ENCODE data around the gene UBP1.
A peak's percentile ranks its signal among the peaks of the same experiment; 100 is the strongest.

The UBP1 gene, protein sequence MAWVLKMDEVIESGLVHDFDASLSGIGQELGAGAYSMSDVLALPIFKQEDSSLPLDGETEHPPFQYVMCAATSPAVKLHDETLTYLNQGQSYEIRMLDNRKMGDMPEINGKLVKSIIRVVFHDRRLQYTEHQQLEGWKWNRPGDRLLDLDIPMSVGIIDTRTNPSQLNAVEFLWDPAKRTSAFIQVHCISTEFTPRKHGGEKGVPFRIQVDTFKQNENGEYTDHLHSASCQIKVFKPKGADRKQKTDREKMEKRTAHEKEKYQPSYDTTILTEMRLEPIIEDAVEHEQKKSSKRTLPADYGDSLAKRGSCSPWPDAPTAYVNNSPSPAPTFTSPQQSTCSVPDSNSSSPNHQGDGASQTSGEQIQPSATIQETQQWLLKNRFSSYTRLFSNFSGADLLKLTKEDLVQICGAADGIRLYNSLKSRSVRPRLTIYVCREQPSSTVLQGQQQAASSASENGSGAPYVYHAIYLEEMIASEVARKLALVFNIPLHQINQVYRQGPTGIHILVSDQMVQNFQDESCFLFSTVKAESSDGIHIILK

GRCh38 chr3:33440328-33441224, at the start of gene UBP1:
Gene UBP1 (minus strand): TSS chr3:33440405. CDS start chr3:33439848, 557 bp downstream.
- ChIA-PET CTCF (interaction anchor here (0.6 to 1.0 kb wide), 2 partner anchors 10 to 338 kb away, joined by 3 read pairs; no protein-coding TSS in a partner anchor), POLR2A (interaction anchor here (0.7 to 4.9 kb wide), 9 partner anchors 9 to 359 kb away, joined by 3 to 54 read pairs (median 4); partner anchors contain the start of gene PDCD6IP)
- TF ChIP-seq BHLHE40 (IDR thresholded peaks at IDR 0.05; ENCODE audit: borderline replicate concordance), result no peak
- no peak for TF ChIP-seq ZNF384 (IDR thresholded peaks at IDR 0.05)
- no peak for TF ChIP-seq CTBP1 (IDR thresholded peaks at IDR 0.05; ENCODE audit: borderline replicate concordance)
- peak; percentile 100 for TF ChIP-seq PKNOX1 (IDR thresholded peaks at IDR 0.05)
- TF ChIP-seq ELF4 (IDR thresholded peaks at IDR 0.05), result peak; percentile 52; the same call in 1 of the 2 replicates
- peak; percentile 83 for TF ChIP-seq L3MBTL2 (conservative IDR thresholded peaks at IDR 0.05)
- peak; percentile 96 for DNase-seq (ENCODE audit: extremely low spot score)

GRCh38 chr3:33488683-33489082, 48.5 kb upstream of the UBP1 start:
- ChIA-PET CTCF (no interaction called here), POLR2A (no interaction called here)
- TF ChIP-seq NFRKB (IDR thresholded peaks at IDR 0.05) (no peak), ZNF384 (IDR thresholded peaks at IDR 0.05) (no peak), BHLHE40 (IDR thresholded peaks at IDR 0.05; ENCODE audit: borderline replicate concordance) (no peak), FOXA1 (IDR thresholded peaks at IDR 0.05) (no peak), CTBP1 (IDR thresholded peaks at IDR 0.05; ENCODE audit: borderline replicate concordance) (no peak), TARDBP (IDR thresholded peaks at IDR 0.05) (no peak), FOXK2 (IDR thresholded peaks at IDR 0.05) (no peak)
- no peak for DNase-seq (ENCODE audit: extremely low spot score)

DNA sequence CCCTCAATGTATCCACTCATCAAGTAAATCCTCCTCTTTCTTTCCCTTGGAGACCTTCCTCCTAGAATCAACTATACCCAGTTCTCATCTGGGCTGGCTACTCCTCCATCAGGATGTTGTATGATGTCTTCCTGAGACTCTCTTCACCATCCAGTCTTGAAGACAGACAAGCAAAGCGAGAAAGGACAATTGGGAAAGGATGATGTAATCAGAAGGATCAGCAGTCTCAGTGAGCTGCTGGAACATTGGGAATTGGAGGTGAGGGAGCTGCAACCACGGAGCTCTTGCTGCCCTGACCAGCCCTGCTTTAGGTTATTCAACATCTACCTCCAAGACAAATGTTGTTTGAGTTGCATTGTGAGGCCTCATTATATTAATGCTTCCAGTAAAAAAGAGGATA, 48.0 kb upstream of the UBP1 start:
- ChIA-PET POLR2A (no interaction called here), CTCF (no interaction called here)
- TF ChIP-seq SP1 (IDR thresholded peaks at IDR 0.05), result no peak
- TF ChIP-seq PKNOX1 (IDR thresholded peaks at IDR 0.05), result no peak
- no peak for TF ChIP-seq HDGF (IDR thresholded peaks at IDR 0.05; ENCODE audit: borderline replicate concordance)
- no peak for TF ChIP-seq BHLHE40 (IDR thresholded peaks at IDR 0.05; ENCODE audit: borderline replicate concordance)
- no peak for TF ChIP-seq FOXM1 (IDR thresholded peaks at IDR 0.05; ENCODE audit: borderline replicate concordance)
- TF ChIP-seq NFRKB (IDR thresholded peaks at IDR 0.05), result no peak
- no peak for TF ChIP-seq ARNT (IDR thresholded peaks at IDR 0.05)
- no peak for TF ChIP-seq ZNF384 (IDR thresholded peaks at IDR 0.05)
- no peak for TF ChIP-seq CTBP1 (IDR thresholded peaks at IDR 0.05; ENCODE audit: borderline replicate concordance)
- no peak for TF ChIP-seq ELF4 (IDR thresholded peaks at IDR 0.05)
- no peak for TF ChIP-seq SUZ12 (IDR thresholded peaks at IDR 0.05)
- no peak for TF ChIP-seq FOXK2 (IDR thresholded peaks at IDR 0.05)
- TF ChIP-seq FOXA1 (IDR thresholded peaks at IDR 0.05), result no peak
- no peak for TF ChIP-seq TARDBP (IDR thresholded peaks at IDR 0.05)
- TF ChIP-seq LEF1 (IDR thresholded peaks at IDR 0.05; ENCODE audit: borderline replicate concordance), result no peak
- no peak for TF ChIP-seq L3MBTL2 (conservative IDR thresholded peaks at IDR 0.05)
- no peak for DNase-seq (ENCODE audit: extremely low spot score)

DNA sequence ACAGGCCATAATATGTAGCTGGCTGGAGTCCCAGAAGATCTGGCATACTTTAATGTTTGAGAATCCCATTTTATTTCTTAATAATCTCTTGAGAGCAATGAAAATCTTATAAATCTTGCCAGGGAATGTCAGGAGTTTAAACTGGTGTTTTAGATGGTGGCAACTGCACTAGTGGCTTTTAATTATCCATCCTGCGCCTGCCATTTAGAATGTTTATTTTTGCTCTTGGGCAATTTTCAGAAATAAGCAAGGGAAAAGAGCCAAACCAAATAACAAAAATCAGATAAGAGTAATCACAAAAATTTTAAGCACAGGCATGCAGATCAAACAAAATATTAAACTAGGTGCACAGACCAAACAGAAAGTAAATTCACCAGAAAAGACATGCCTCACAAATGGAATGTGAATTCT, 41.9 kb upstream of the UBP1 start:
- CTCF ChIA-PET, result no interaction called here
- no peak for DNase-seq (ENCODE audit: extremely low spot score)
- TF ChIP-seq FOXA1 (IDR thresholded peaks at IDR 0.05), result no peak
- TF ChIP-seq L3MBTL2 (conservative IDR thresholded peaks at IDR 0.05), result no peak
- no peak for TF ChIP-seq PKNOX1 (IDR thresholded peaks at IDR 0.05)
- TF ChIP-seq LEF1 (IDR thresholded peaks at IDR 0.05; ENCODE audit: borderline replicate concordance), result no peak
- TF ChIP-seq FOXM1 (IDR thresholded peaks at IDR 0.05; ENCODE audit: borderline replicate concordance), result no peak
- TF ChIP-seq NFRKB (IDR thresholded peaks at IDR 0.05), result no peak
- TF ChIP-seq SP1 (IDR thresholded peaks at IDR 0.05), result no peak
- no peak for TF ChIP-seq ARNT (IDR thresholded peaks at IDR 0.05)
- TF ChIP-seq ZNF384 (IDR thresholded peaks at IDR 0.05), result no peak
- no peak for TF ChIP-seq HDGF (IDR thresholded peaks at IDR 0.05; ENCODE audit: borderline replicate concordance)
- no peak for TF ChIP-seq CTBP1 (IDR thresholded peaks at IDR 0.05; ENCODE audit: borderline replicate concordance)
- no peak for TF ChIP-seq TARDBP (IDR thresholded peaks at IDR 0.05)
- POLR2A ChIA-PET, result no interaction called here

DNA sequence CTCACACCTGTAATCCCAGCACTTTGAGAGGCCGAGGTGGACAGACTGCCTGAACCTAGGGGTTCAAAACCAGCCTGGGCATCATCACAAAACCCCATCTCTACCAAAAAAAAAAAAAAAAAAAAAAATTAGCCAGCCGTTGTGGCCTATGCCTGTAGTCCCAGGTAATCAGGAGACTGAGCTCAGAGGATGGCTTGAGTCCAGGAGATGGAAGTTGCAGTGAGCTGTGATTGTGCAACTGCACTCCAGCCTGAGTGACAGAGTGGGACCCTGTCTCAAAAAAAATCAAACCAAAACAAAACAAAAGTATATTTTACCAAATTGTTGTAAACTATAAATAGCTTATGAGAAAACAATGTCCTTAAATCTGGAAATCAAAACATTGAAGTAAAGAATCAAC, 34.7 kb upstream of the UBP1 start:
- TF ChIP-seq FOXK2 (IDR thresholded peaks at IDR 0.05) (no peak), CTBP1 (IDR thresholded peaks at IDR 0.05; ENCODE audit: borderline replicate concordance) (no peak), LEF1 (IDR thresholded peaks at IDR 0.05; ENCODE audit: borderline replicate concordance) (no peak), HDGF (IDR thresholded peaks at IDR 0.05; ENCODE audit: borderline replicate concordance) (no peak), FOXM1 (IDR thresholded peaks at IDR 0.05; ENCODE audit: borderline replicate concordance) (no peak), PKNOX1 (IDR thresholded peaks at IDR 0.05) (no peak), SP1 (IDR thresholded peaks at IDR 0.05) (no peak), NFRKB (IDR thresholded peaks at IDR 0.05) (no peak), ARNT (IDR thresholded peaks at IDR 0.05) (no peak), ELF4 (IDR thresholded peaks at IDR 0.05) (no peak), FOXA1 (IDR thresholded peaks at IDR 0.05) (no peak)
- POLR2A ChIA-PET, result no interaction called here
- no peak for DNase-seq (ENCODE audit: extremely low spot score)
- CTCF ChIA-PET, result interaction anchor here (0.7 kb wide), 1 partner anchor 54 kb away, joined by 3 read pairs; no protein-coding TSS in a partner anchor

All from HEK293T (cell line).